ENCODE data around the gene SLIT3.

SLIT3 gene

DNA sequence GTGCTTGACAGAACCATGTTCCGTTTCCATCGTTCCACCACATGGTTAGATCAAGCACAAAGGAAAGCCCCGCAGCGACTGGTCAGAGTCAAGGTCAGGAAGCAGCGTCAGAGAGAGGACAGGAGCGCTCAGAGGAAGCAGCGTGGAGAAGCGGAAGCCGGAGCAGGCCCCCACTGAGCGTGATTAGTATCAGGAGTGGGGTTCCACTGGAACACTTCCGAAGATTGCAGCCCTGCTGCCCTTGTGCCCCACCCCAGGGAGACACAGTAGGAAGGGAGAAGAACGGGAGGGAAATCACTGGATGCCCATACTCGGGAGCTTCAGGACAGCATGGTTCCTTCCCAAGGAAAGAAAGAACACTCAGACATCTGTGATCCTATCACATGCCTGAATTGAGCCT, 532.8 kb downstream of the SLIT3 start:
- Mint-ChIP-seq H3K36me3 (no peaks in the 10 kb centered on the region), H3K4me1 (no peaks in the 10 kb centered on the region), H3K27me3 (peaks cover 2% of the 10 kb centered on the region), H3K9me3 (no peaks in the 10 kb centered on the region), H3K27ac (no peak overlapping the region), H3K4me3 (no peak overlapping the region)

GRCh38 chr5:168766426-168766700, 534.6 kb downstream of the SLIT3 start:
- Mint-ChIP-seq H3K9me3 (no peaks in the 10 kb centered on the region), H3K27me3 (peaks cover 2% of the 10 kb centered on the region), H3K27ac (no peak overlapping the region), H3K4me3 (no peak overlapping the region), H3K4me1 (no peaks in the 10 kb centered on the region), H3K36me3 (no peaks in the 10 kb centered on the region)

DNA sequence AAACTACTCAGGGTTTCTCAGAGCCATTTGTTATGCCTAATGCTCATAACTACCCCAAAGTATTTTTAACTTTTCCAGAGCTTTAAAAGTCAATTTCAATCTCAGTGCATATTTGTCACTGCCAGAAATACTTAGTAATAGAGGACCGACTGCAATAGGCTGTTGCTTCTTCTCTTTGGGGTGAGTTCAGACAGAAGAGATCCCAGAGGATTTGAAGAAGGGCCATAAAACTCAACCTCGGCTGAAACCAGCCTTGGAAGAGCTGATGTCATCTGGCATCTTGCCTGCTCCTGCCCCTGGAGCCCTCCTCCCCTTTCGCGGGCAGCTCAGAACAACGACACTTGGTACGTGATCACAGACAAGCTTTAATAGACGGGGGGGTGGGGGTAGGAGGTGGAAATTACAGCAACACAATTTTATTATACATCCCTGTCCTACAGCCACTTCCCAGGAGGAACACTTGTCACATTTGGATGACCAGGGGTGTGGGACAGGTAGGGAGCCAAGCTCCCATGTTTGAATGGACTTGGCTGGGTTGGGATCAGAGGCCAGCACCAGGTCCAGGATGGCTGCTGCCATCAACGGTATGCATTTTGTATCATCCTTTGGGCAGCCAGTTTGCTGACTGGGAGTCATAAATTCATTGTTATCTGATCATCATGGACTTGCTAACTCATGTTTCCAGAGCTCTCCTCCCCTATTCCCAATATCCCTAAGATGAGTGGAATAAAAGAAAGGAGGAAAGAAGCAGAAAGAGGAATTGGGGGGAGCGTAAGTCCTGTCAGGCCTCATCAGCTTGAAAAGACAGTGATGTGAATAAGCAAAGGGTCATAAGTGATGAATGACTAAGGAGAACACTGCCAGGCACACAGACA, 535.2 kb downstream of the SLIT3 start:
- Mint-ChIP-seq H3K36me3 (no peaks in the 10 kb centered on the region), H3K9me3 (no peaks in the 10 kb centered on the region), H3K27ac (no peak overlapping the region), H3K4me1 (no peaks in the 10 kb centered on the region), H3K4me3 (no peak overlapping the region), H3K27me3 (peaks cover 2% of the 10 kb centered on the region)

DNA sequence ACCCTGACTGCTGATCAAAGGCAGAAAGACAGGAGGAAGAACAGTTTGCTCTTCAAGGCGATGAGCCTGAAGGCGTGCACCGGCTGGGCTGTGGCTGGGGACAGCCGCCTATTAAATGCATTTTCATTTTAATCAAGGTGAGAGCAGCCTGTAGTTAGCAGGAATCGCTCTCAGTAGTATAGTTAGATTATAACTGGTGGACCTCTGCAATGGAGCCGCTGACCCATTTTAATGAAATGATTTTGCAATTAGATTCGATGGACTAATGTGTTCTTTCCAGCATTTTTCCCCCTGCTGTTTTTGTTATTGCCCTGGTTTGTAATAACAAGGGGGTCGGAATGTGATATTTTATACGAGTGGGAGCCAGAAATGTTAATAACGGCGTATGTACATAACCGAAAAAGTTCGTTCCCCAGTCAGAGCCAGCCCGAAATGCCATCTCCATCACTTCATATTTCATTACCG, 535.8 kb downstream of the SLIT3 start:
- peaks cover 2% of the 10 kb centered on the region for H3K27me3 Mint-ChIP-seq
- no peak overlapping the region for H3K27ac Mint-ChIP-seq
- no peak overlapping the region for H3K4me3 Mint-ChIP-seq
- no peaks in the 10 kb centered on the region for H3K36me3 Mint-ChIP-seq
- H3K4me1 Mint-ChIP-seq: no peaks in the 10 kb centered on the region
- no peaks in the 10 kb centered on the region for H3K9me3 Mint-ChIP-seq

DNA sequence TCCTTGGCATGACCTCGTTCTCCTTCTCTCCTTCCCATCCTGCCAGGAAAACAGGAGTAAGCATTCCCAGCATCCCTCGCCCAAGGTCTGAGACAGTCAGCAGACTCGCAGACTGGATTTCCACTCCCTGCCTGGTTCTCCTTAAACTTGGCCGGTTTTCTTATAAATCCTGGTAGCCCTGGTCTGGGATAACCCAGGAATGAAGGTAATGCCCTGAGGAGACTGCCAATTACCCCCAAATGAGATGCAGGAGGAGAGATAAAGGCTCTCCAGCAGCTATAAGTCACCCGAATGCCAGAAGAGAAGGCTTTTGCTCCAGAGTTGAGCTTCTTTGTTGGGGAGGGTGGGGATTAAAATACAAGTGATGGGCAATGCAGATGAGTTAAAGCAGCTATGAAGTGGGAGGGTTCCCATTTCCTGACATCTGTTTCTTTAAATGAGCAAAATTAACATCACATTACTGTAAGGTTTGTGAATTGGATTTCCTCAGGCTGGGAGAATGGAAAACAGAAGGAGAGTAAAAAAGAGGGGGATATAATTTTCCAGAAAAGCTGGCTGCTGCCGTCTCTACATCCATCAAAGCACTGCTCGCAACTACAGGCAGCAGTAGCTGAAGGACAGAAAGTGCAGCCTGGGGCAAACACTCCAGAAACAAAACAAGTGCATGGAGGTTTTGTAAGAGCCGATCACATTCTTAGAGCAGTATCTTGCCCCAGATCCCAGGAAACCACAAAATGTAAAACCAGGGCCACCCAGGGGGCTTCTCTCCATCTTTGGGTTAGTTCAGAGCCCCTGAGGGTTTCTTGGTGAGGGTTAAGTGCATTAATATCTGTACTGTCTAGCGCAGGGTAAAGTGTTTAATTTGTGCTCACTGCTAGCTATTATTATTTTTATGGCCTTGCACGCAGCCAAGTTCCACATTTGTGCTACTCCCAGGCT, 544.2 kb downstream of the SLIT3 start:
- H3K9me3 Mint-ChIP-seq: no peaks in the 10 kb centered on the region
- H3K27me3 Mint-ChIP-seq: no peaks in the 10 kb centered on the region
- H3K36me3 Mint-ChIP-seq: no peaks in the 10 kb centered on the region
- H3K4me3 Mint-ChIP-seq: no peak overlapping the region
- H3K27ac Mint-ChIP-seq: no peak overlapping the region
- H3K4me1 Mint-ChIP-seq: no peaks in the 10 kb centered on the region

DNA sequence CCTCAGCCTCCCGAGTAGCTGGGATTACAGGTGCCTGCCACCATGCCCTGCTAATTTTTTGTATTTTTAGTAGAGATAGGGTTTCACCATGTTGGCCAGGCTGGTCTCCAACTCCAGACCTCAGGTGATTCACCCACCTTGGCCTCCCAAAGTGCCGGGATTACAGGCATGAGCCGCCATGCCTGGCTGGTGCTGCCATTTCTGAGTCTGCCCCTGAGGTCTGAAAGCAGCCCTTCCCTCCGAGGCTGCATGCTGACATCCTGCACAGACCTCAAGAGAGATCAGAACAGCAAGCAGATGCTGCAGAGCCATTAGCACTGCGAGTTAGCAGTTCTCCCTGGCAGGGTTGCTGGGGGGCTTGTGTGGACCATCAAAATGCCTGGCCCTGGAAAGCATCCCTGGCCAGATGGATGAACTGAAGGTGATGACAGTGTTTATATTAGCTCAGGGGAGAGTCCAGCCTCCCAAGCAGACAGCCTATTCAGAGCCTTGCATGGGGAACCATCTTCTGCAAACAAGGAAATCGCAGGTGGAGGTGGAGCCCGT, 545.3 kb downstream of the SLIT3 start:
- no peaks in the 10 kb centered on the region for H3K4me1 Mint-ChIP-seq
- no peak overlapping the region for H3K4me3 Mint-ChIP-seq
- H3K27me3 Mint-ChIP-seq: no peaks in the 10 kb centered on the region
- H3K36me3 Mint-ChIP-seq: no peaks in the 10 kb centered on the region
- no peak overlapping the region for H3K27ac Mint-ChIP-seq
- no peaks in the 10 kb centered on the region for H3K9me3 Mint-ChIP-seq

GRCh38 chr5:168753691-168754254, 547.2 kb downstream of the SLIT3 start:
- Mint-ChIP-seq H3K9me3 (no peaks in the 10 kb centered on the region), H3K27me3 (no peaks in the 10 kb centered on the region), H3K4me1 (no peaks in the 10 kb centered on the region), H3K36me3 (no peaks in the 10 kb centered on the region), H3K4me3 (no peak overlapping the region), H3K27ac (no peak overlapping the region)

DNA sequence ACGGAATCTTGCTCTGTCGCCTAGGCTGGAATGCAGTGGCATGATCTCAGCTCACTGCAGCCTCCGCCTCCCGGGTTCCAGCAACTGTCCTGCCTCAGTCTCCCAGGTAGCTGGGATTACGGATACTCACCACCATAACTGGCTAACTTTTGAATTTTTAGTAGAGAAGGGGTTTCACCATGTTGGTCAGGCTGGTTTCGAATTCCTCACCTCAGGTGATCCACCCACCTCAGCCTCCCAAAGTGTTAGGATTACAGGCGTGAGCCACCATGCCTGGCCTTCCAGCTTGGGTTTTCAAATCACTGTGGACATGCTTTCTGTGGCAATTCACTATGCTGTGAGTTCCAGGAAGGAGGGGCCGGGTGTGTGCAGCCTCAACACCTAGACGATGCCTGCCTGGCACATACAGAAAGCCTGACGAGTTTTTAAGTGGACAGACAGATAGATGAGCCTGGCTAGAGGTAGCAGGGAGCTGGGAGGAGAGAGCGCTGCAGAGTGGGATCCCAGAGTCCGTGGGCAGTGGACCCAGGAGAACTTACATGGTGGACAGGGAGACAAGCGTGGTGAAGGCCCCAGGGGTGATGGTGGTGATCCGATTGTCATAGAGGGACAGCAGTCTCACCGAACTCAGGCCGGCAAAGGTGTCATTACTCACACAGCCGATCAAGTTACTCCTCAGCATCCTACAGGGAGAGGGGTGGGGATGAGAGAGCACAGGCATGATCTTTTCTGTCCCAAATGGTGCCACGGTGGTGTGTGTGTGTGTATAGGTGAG, 548.3 kb downstream of the SLIT3 start:
- Mint-ChIP-seq H3K27ac (no peak overlapping the region), H3K27me3 (no peaks in the 10 kb centered on the region), H3K36me3 (peaks cover 2% of the 10 kb centered on the region), H3K4me1 (no peaks in the 10 kb centered on the region), H3K9me3 (no peaks in the 10 kb centered on the region), H3K4me3 (no peak overlapping the region)

DNA sequence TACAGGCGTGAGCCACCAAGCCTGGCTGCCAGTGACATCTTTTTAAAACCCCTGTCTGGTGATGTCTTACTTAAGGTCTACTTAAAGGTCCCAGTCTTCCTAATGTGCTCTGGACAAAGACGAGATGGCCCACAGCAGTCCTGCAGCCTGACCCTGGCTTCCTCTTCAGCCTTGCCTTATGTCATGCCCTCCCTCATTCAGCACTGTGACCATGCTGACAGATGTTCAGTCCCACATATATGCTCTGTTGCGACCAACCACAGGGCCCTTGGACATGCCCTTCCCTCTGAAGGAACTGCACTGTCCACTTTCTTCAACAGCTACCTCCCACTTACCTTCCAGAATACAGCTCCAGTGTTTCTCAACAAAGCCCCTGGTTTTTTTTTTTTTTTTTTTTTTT, 548.9 kb downstream of the SLIT3 start:
- H3K4me1 Mint-ChIP-seq: no peaks in the 10 kb centered on the region
- H3K9me3 Mint-ChIP-seq: no peaks in the 10 kb centered on the region
- H3K36me3 Mint-ChIP-seq: peaks cover 2% of the 10 kb centered on the region
- no peak overlapping the region for H3K4me3 Mint-ChIP-seq
- no peak overlapping the region for H3K27ac Mint-ChIP-seq
- no peaks in the 10 kb centered on the region for H3K27me3 Mint-ChIP-seq

- Mint-ChIP-seq H3K9me3 (no peaks in the 10 kb centered on the region), H3K27ac (no peak overlapping the region), H3K4me3 (no peak overlapping the region), H3K36me3 (peaks cover 2% of the 10 kb centered on the region), H3K27me3 (no peaks in the 10 kb centered on the region), H3K4me1 (no peaks in the 10 kb centered on the region)
These were observed 550.0 kb downstream of the SLIT3 start for GRCh38 chr5:168750926-168751325.

- Mint-ChIP-seq H3K9me3 (peaks cover 6% of the 10 kb centered on the region), H3K4me3 (no peak overlapping the region), H3K27me3 (no peaks in the 10 kb centered on the region), H3K36me3 (peaks cover 2% of the 10 kb centered on the region), H3K4me1 (no peaks in the 10 kb centered on the region), H3K27ac (no peak overlapping the region)
These were observed 551.4 kb downstream of the SLIT3 start for GRCh38 chr5:168749391-168750100.

GRCh38 chr5:168747987-168748777, 552.8 kb downstream of the SLIT3 start:
- H3K27me3 Mint-ChIP-seq: no peaks in the 10 kb centered on the region
- no peak overlapping the region for H3K27ac Mint-ChIP-seq
- H3K36me3 Mint-ChIP-seq: peaks cover 2% of the 10 kb centered on the region
- H3K4me3 Mint-ChIP-seq: no peak overlapping the region
- H3K9me3 Mint-ChIP-seq: peaks cover 10% of the 10 kb centered on the region
- no peaks in the 10 kb centered on the region for H3K4me1 Mint-ChIP-seq

DNA sequence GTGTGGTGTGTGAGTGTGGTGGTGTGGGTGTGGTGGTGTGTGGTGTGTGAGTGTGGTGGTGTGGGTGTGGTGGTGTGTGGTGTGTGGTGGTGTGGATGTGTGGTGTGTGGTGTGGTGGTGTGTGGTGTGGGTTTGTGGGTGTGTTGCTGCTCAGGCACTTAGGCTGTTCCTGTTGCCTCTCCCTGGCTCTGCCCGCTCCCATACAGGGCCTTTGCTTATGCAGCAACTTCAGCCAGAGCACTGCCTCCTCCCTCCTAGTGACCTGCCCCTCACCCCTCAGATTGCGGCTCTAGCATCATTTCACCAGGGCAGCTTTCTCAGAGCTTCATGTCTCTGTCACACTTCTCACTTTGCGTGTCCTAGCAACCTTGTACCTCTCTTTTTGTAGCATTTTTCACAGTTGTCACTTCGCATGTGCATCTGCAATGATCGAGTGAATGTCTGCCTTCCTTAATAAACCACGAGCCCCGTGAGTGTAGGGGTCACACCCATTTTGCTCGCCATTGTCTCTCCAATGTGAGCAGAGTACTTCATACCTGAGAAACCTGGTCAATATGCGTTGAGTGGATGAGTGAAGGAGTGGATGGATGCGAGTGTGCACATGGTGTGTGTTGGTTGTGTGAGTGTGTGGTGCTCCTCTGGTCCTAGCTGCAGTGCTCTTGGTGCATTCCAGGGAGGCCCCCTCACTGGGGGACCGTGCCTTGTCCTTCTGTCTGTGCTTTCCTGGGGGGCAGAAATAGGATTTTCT, 553.9 kb downstream of the SLIT3 start:
- no peak overlapping the region for H3K4me3 Mint-ChIP-seq
- H3K9me3 Mint-ChIP-seq: peaks cover 10% of the 10 kb centered on the region
- no peaks in the 10 kb centered on the region for H3K4me1 Mint-ChIP-seq
- H3K27ac Mint-ChIP-seq: no peak overlapping the region
- H3K27me3 Mint-ChIP-seq: no peaks in the 10 kb centered on the region
- H3K36me3 Mint-ChIP-seq: peaks cover 2% of the 10 kb centered on the region
